ENCODE measurements around the gene IVNS1ABP. TPM values are rescaled to one million over a fixed set of nuclear protein-coding genes. Genes with fewer than 3 reads are reported as not detected.
A peak's percentile ranks its signal among the peaks of the same experiment; 100 is the strongest.
"Not testable (repeated sequence)": the region's sequence is repeated elsewhere in the genome, so short reads cannot be mapped to it uniquely, and the experiment has no call there.

The IVNS1ABP gene
- polyA plus RNA-seq, 4 donors = 298 to 355 (median 341) TPM

DNA sequence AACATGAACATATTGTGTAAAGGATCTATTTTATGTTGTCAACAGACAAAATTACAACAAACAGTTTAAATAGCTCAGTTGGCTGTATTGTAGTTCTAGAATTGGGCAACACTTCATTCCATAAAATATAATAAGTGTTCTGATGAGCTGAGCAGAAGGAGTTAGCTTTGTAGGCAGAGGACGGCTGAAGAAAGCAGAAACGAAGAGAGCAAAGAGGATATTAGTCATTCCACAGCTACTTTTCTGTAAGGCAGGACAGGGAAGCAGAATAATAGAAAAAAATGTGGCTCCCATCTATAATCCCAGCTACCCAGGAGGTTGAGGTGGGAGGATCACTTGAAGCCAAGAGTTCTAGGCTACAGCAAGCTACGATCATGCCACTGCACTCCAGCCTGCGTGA is 20.2 kb upstream of the IVNS1ABP start:
- no peak for DNase-seq (ENCODE audit: low read depth in 4 of 4, low spot score in 3 of 4)

- DNase-seq (ENCODE audit: low read depth in 4 of 4, low spot score in 3 of 4) = no peak
Measured at GRCh38 chr1:185334182-185334581, 17.1 kb upstream of the IVNS1ABP start.

DNA sequence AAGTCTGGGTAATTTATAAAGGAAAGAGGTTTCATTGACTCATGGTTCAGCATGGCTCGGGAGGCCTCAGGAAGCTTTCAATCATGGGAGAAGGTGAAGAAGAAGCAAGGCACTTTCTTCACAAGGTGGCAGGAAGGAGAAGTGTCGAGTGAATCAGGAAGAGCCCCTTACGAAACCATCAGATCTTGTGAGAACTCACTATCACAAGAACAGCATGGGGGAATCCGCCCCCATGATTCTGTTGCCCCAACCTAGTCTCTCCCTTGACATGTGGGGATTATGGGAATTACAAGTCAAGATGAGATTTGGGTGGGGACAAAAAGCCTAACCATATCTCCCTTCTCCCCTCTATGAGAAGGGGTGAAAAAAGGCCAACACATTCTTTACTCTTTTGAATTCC is 11.2 kb upstream of the IVNS1ABP start:
- no peak for DNase-seq (ENCODE audit: low read depth in 4 of 4, low spot score in 3 of 4)

DNA sequence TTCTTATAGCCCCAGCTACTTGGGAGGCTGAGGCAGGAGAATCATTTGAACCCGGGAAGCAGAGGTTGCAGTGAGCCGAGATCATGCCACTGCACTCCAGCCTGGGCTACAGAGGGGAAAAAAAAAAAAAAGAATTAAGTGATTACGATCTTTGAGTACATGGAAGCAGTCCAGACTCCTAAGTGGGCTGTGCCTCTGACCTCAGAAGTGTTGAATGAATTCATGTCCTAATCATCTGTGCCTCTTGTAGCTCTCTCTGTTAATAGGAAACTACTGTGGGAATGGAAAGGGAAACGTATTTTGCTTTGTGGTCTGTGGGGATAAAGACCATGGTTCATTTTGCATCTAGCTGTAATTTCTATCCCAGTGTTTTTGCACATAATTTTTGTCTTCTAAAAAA is 8.4 kb upstream of the IVNS1ABP start:
- DNase-seq (ENCODE audit: low read depth in 4 of 4, low spot score in 3 of 4) = no peak

- DNase-seq (ENCODE audit: low read depth in 4 of 4, low spot score in 3 of 4) = no peak
Measured at GRCh38 chr1:185324118-185324517, 7.1 kb upstream of the IVNS1ABP start.

DNA sequence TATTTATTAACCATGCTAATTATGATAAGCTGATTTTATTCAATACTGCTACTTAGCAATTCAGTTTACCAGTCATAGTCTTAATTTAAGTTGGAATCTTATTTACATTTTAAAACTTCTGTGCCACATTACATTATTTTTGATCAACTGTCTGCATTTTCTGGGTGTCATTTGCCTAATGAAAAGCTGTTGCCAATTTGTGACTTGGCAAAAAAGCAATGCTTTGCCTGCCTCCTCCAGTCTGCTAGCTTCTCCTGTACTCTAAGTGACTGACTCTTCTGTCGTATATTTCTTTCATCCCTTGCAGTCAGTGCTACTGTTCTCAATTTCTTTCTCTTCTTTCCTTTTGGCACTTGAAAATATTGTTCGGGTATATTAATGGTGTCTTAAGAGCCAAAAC is 5.6 kb upstream of the IVNS1ABP start:
- DNase-seq (ENCODE audit: low read depth in 4 of 4, low spot score in 3 of 4) = no peak

DNA sequence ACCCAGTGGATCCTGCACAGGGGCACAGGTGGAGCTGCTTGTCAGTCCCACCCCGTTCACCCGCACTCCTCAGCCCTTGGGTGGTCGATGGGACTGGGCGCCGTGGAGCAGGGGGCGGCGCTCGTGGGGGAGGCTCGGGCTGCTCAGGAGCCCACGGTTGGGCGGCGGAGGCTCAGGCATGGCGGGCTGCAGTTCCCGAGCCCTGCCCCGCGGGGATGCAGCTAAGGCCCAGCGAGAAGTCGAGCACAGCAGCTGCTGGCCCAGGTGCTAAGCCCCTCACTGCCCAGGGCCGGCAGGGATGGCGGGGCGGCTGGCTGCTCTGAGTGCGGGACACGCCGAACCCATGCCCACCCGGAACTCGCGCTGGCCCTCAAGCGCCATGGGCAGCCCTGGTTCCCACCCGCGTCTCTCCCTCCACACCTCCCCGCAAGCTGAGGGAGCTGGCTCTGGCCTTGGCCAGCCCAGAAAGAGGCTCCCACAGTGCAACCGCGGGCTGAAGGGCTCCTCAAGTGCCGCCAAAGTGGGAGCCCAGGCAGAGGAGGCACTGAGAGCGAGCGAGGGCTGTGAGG is 4.7 kb upstream of the IVNS1ABP start:
- DNase-seq (ENCODE audit: low read depth in 4 of 4, low spot score in 3 of 4) = not testable (repeated sequence)

GRCh38 chr1:185321104-185321503 is 4.1 kb upstream of the IVNS1ABP start:
- DNase-seq (ENCODE audit: low read depth in 4 of 4, low spot score in 3 of 4) = not testable (repeated sequence)

DNA sequence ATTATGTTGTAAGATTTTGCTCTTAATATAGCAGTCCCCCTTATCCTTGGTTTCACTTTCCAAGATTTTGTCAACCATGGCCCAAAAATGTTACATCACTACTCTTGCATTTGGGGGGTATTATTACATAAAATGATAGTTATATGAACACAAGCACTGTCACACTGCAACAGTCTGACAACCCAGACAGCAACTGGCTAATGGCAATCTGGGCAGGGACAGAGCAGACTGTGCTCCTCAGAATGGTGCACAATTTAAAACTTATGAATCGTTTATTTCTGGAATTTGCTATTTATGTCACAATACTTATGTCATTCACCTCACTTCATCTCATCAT is 2.1 kb upstream of the IVNS1ABP start:
- no peak for DNase-seq (ENCODE audit: low read depth in 4 of 4, low spot score in 3 of 4)

DNA sequence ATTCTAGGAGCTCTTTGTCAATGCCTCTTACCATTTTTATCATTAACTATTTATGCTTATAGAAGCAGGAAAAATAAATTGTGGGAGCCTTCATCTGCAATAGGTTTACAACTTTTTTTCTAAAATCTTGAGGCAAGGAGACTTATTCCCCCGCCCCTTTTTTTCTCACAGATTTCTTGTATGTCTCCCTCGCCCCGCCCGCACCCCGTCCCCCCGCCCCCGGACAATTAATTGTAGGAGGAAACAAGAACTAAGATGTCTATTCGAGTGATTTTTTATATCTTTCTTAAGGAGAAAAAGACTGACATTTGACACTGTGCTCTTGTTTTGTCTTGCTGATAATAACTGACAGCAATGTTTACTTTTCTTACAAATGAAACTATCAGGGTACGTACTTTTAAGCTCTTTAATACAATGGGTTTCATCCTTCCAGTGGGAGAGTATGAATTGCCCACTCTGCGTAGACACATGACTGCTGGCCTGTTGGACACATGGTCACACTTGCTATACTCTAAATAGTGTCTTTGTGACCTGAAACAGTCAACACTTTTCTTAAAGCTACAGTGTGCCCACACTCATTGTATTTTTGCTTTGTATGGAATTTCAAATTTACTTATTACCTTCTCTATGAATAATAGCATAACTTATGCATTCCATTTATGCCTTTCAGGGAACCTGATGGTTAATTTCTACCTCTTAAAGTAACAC is 1.5 kb upstream of the IVNS1ABP start:
- DNase-seq (ENCODE audit: low read depth in 4 of 4, low spot score in 3 of 4) = no peak

DNA sequence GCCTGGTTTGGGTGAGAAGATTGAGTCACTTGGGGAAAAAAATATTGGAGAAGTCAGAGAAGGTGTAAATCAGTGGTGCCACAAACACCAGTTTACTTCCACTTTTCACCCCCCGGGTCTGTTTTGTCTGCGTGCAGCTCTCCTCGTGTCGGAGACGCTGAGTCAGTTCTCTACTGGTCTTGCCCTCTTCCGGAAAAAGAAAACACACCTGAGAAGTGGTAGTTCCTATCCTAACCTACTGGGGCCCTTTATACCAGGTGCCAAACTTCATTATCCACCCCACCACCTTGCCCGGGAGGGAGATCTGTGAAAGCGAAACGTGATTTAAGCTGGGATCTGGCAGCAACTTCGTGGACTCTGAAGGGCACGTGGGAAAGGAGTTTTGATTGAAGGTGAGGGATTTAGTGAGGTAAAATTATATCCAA is 855 bp upstream of the IVNS1ABP start:
- DNase-seq (ENCODE audit: low read depth in 4 of 4, low spot score in 3 of 4) = no peak

- DNase-seq (ENCODE audit: low read depth in 4 of 4, low spot score in 3 of 4) = peak; percentile 78 to 86 (median 81)
Measured at GRCh38 chr1:185316163-185317033, 645 bp downstream of the IVNS1ABP start.

GRCh38 chr1:185315445-185316071 is 1.5 kb downstream of the IVNS1ABP start:
- no peak for DNase-seq (ENCODE audit: low read depth in 4 of 4, low spot score in 3 of 4)

DNA sequence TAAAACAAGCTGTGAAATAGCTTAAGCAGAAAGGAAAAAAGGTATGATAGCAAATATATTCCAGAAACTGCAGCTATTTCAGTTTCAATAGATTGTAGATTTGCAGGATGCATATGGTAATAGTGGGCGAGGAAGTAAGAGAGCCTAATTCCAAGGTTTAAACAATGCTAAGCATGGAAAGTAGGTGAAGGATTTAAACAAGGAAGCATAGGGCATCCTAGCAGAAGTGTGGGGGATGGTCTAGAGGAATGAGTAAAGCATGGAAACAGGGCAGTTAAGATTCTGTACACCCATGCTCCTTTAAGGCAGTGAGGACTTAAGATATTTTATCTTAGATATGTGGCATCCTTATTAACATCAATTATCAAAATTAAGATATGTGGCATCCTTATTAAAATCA is 2.6 kb downstream of the IVNS1ABP start:
- DNase-seq (ENCODE audit: low read depth in 4 of 4, low spot score in 3 of 4) = no peak

GRCh38 chr1:185312361-185313138 is 4.5 kb downstream of the IVNS1ABP start:
- DNase-seq (ENCODE audit: low read depth in 4 of 4, low spot score in 3 of 4) = no peak

DNA sequence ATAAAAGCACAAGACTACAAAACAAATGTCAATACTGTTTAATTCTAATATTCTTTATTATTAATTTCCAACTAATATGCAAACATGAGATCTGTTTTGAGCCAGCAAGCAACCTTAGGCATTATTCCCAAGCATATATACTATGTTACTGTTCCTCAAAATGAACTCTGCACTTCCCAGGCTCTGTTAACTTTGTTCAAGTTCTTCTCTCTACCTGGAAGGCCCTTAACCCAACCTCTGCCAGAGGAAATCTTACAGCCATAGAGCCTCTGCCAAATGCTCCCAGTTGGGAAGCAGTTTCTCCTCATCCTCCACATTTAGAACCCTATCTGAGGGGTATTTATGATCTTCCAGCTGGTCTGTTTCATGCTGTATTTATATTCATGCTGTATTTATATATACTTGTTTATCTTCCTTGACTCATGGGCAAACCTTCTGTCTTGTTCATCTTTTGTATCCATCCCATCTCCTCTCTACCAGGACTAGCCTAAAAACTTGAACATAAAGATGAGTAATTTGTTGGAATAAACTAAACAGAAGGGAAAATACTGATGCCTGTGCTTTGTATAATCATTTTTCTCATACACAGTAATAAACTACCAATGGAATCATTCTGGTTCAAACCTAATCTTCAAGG is 5.3 kb downstream of the IVNS1ABP start:
- DNase-seq (ENCODE audit: low read depth in 4 of 4, low spot score in 3 of 4) = no peak

GRCh38 chr1:185309566-185309965 is 7.5 kb downstream of the IVNS1ABP start:
- no peak for DNase-seq (ENCODE audit: low read depth in 4 of 4, low spot score in 3 of 4)

DNA sequence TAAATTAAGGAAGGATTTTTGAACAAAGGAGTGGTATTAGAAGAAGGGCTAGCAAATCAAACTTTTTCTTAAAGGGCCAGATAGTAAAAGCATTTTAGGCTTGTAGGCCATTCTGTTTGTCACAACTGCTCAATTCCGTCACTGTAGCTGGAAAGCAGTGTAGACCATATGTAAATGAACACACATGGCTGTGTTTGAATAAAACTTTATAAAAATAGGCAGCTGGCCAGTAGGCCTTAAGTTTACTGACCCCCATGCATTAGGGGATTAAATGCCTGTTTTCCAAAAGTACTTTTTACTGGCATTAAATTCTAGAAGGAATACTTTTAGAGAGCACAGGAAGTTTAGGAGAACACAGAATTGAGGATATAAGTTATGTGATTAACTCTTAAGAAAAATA is 8.9 kb downstream of the IVNS1ABP start:
- DNase-seq (ENCODE audit: low read depth in 4 of 4, low spot score in 3 of 4) = no peak

DNA sequence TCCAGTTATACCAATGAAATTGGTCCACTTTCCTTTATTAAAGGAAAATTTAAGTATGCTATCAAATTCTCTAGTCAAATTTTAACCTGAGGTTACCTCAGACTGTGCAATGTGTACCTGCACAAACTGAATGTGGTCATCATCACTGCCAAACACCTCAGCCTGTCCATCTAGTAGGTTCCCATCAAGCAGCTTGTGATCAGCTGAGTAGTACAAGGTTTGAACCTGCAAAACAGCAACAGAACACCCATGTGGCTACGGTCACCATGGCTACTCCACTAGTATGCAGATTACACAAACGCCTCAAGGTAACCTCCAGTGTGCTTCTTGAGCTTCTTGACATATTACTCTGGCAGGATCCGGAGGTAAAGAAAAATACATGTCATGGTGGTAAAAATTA is 11.6 kb downstream of the IVNS1ABP start:
- DNase-seq (ENCODE audit: low read depth in 4 of 4, low spot score in 3 of 4) = no peak

- no peak for DNase-seq (ENCODE audit: low read depth in 4 of 4, low spot score in 3 of 4)
Measured at GRCh38 chr1:185300152-185300551, 16.9 kb downstream of the IVNS1ABP start.
